Spinal cord (tissue), 10 donors: ENCODE data around the gene SMDT1. TPM values are rescaled to one million over a fixed set of nuclear protein-coding genes. Genes with fewer than 3 reads are reported as not detected.
"Not testable (repeated sequence)": the region's sequence is repeated elsewhere in the genome, so short reads cannot be mapped to it uniquely, and the experiment has no call there.

Source experiments
- DNase-seq, 6 donors: peaks; one replicate each; pipeline versions ENCODE4 v3.0.0 to v3.0.0-alpha.2; 2013 to 2015; ENCODE audit warnings: low spot score in 6 of 6, low read depth in 4 of 6
- H3K27ac ChIP-seq: one replicate; pipeline ENCODE4 v1.5.1; 2013; ENCODE audit warnings: low read depth, low read length, control low read depth
- H3K27me3 ChIP-seq: one replicate; pipeline ENCODE4 v1.6.1; 2013; ENCODE audit warnings: low read length; ENCODE audit not compliant: control insufficient read depth, insufficient read depth
- H3K36me3 ChIP-seq: one replicate; pipeline ENCODE4 v1.6.1; 2013; ENCODE audit warnings: low read length; ENCODE audit not compliant: control insufficient read depth, insufficient read depth
- H3K4me1 ChIP-seq: one replicate; pipeline ENCODE4 v1.6.1; 2013; ENCODE audit warnings: low read length; ENCODE audit not compliant: control insufficient read depth, insufficient read depth
- H3K4me3 ChIP-seq: one replicate; pipeline ENCODE4 v1.5.1; 2013; ENCODE audit warnings: low read depth, low read length, control low read depth
- H3K9me3 ChIP-seq: one replicate; pipeline ENCODE4 v1.6.1; 2013; ENCODE audit warnings: low read length; ENCODE audit not compliant: control insufficient read depth, insufficient read depth
- WGBS: methylation state at CpG from one replicate; pipeline ENCODE4 v1.1.5; 2013; ENCODE audit warnings: missing lambda C conversion rate; ENCODE audit not compliant: insufficient coverage; 5-methylcytosine and 5-hydroxymethylcytosine counted together
- polyA plus RNA-seq, 2 donors: library from polyadenylated mRNA; unstranded; fragments of 120-200 nt; gene quantifications; one replicate each; pipeline ENCODE4 v1.2.1, GENCODE V29; 2013; ENCODE audit not compliant: insufficient read length in 2 of 2
- small RNA-seq: library from RNA; depleted of rRNA; stranded (forward); fragments of <200 nt; gene quantifications from one replicate; pipeline ENCODE3, GENCODE V24; 2014; ENCODE audit warnings: low replicate concordance
- total RNA-seq, 2 donors: library from RNA; depleted of rRNA in 1 of 2; stranded (reverse); fragments of 120-200 nt in 1 of 2; fragments of >200 nt in 1 of 2; gene quantifications; one replicate each; pipeline versions ENCODE4 v1.2.3 to v1.2.4, GENCODE V29; 2013 to 2014
- donor health status: healthy.

Gene SMDT1
- total and polyA plus RNA-seq, 4 donors: 22.6 to 132 (median 77.1) TPM

DNA sequence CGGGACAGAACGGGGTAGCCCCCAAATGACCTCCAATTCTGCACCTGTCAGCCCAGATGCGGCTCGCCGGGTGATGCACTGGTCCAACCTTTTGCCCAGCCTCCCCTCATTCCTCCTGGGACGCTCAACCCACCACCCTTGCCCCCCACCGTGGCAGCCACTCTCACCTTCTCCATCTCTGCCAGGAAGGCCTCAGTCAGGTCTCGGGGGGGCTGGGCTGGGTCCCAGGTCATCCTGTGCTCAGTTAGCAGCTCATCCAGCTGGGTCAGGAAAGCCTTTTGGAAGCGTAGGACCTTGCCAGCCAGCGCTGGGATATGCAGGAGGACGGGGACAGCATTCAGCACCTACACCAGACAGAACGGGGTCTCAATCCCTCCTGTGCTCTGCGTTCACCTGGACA lies 48.5 kb downstream of the SMDT1 start:
- H3K4me3 ChIP-seq, H3K27ac ChIP-seq, H3K4me1 ChIP-seq, H3K27me3 ChIP-seq, DNase-seq, H3K9me3 ChIP-seq: not testable (repeated sequence)
- WGBS: 85% methylated on average over 13 of the region's 13 CpGs
- H3K36me3 ChIP-seq: peaks cover 26% of the 10 kb centered on the region

DNA sequence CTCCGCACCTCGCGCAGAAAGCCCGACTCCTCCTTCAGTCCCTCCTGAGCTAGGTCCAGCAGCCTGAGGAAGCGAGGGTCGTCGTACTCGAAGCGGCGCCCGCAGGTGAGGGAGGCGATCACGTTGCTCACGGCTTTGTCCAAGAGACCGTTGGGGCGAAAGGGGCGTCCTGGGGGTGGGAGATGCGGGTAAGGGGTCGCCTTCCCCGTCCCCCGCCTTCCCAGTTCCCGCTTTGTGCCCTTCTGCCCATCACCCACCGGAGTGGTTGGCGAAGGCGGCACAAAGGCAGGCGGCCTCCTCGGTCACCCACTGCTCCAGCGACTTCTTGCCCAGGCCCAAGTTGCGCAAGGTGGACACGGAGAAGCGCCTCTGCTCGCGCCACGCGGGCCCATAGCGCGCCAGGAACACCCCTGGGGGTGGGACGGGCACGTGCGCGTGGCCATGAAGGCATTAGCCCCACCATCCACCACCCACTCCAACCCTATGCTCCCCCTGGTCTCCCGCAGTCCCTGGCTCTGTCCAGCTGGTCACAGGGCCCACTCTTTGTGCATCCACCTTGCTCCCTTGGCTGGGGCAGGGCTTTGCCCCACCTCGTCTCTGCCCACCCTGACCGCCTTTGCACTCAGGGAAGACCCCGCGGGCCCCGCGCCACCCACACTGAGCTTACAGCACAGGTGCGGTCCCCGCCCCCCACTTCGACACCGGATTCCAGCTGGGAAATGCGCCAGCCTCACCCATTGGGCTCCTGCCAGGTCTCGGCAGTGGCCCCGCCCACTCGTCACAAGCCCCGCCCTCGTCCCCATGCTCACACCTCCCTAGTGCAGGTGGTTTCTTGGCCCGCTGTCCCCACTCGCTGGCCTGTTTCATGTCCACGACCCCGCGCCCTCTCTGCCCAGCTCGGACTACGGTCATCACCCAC lies 49.5 kb downstream of the SMDT1 start:
- not testable (repeated sequence) for H3K27me3 ChIP-seq, H3K27ac ChIP-seq, H3K4me3 ChIP-seq, H3K9me3 ChIP-seq, H3K4me1 ChIP-seq
- DNase-seq: peak in 1 of 6 donors; percentile 19
- H3K36me3 ChIP-seq: peaks cover 26% of the 10 kb centered on the region
- 73% methylated on average over 65 of the region's 65 CpGs for WGBS

DNA sequence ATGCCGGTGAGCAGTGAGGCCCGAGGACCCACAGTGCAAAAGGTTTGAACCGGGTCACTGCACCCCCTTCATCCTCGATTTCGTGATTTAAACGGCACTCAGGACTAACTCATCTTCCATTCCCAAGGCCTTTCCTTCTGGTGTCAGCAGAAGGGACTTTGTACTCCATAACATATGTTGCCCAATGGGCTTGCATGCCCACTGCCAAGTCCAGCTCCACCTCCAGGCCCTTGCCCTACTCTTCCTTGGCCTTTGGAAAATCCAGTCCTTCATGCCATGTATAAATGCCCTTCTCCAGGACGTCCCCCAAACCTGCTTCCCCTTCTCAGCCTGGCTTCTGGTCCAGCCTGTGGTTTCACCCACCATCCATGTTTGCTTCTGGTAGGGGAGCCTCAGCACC lies 50.7 kb downstream of the SMDT1 start:
- H3K9me3 ChIP-seq, H3K27ac ChIP-seq, H3K27me3 ChIP-seq, H3K4me1 ChIP-seq, H3K4me3 ChIP-seq, DNase-seq: not testable (repeated sequence)
- WGBS: 20% methylated on average over 1 of the region's 7 CpGs
- H3K36me3 ChIP-seq: peaks cover 26% of the 10 kb centered on the region

DNA sequence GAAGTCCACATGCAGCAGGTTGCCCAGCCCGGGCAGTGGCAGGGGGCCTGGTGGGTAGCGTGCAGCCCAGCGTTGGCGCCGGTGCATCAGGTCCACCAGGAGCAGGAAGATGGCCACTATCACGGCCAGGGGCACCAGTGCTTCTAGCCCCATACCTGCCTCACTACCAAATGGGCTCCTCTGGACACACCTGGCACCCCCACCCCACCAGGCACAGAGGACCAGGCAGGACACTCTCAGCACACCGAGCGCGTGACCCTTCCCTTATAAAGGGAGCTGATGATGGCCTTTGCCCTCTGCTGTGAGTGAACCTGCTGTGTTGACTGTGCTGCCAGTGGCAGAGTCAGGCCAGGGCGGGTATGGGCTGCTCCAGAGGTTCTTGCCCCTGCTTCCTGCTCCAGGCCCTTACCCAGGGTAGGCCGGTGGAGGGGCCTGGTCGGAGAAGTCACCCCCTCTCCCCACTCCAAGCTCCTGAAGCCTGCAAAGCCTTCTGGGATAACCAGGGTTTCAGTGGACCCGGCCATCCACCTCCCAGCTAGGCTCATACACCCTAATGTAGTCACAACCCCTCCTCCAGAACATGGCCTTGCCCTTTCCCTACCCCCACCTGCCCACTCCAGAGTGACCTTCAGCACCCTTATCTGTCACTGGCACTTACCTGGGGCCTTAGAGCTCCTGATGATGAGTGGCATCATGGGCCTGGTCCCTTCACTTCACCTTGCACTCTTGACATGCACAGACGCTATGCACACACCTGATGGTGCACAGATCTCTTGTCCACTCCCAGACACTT lies 51.3 kb downstream of the SMDT1 start, which contains the start of gene CYP2D6:
Gene CYP2D6, minus strand, starts transcription at position 172 of the 793 bp plus-strand sequence. Its CDS starts 19 bp downstream, at position 153.
- H3K27me3 ChIP-seq, DNase-seq, H3K27ac ChIP-seq, H3K4me3 ChIP-seq, H3K9me3 ChIP-seq, H3K4me1 ChIP-seq: not testable (repeated sequence)
- H3K36me3 ChIP-seq: peaks cover 24% of the 10 kb centered on the region
- 88% methylated on average over 12 of the region's 14 CpGs for WGBS

DNA sequence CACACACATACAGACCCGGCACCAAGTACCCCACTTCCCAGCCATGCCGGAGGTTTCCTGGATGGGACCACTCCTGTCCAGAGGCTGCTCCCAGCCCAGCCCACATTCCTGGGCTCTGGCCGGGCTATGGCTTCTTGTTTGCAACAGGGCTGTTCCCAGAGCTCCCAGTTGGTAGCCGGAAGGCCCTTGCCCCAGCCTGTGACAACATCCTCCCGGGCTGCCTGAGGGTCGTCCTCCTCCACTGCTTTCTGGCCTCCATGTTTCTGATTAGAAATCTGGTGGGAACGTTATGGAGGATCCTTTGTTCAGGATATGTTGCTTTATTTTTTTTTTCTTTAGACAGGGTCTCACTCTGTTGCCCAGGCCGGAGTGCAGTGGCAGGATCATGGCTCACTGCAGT lies 52.1 kb downstream of the SMDT1 start:
- H3K4me1 ChIP-seq: peaks cover 4% of the 10 kb centered on the region
- H3K27me3 ChIP-seq: no peaks in the 10 kb centered on the region
- H3K36me3 ChIP-seq: peaks cover 19% of the 10 kb centered on the region
- DNase-seq: no peak
- no peak overlapping the region for H3K27ac ChIP-seq
- 78% methylated on average over 8 of the region's 8 CpGs for WGBS
- no peaks in the 10 kb centered on the region for H3K9me3 ChIP-seq
- no peak overlapping the region for H3K4me3 ChIP-seq

DNA sequence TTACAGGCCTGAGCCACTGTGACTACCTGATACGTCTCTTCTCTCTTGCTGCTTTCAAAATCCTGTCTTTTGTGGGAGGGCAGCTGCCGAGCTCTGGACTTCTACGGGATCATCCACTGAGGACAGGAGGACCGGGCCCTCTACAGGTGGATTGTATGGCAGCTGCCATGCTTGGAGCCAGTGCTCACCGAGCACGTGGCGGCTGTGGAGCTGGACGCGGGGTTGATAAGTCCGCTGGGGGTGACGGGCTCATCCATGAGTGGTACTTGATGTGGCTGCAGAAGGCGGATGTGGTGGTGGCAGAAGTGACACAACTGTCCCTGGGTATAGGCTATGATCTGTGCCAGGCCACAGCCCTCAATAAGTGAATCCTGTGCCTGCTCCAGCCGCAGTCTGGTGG lies 53.0 kb downstream of the SMDT1 start:
- H3K27me3 ChIP-seq: no peaks in the 10 kb centered on the region
- no peak for DNase-seq
- no peaks in the 10 kb centered on the region for H3K9me3 ChIP-seq
- H3K36me3 ChIP-seq: peaks cover 13% of the 10 kb centered on the region
- no peak overlapping the region for H3K4me3 ChIP-seq
- 91% methylated on average over 13 of the region's 13 CpGs for WGBS
- no peak overlapping the region for H3K27ac ChIP-seq
- H3K4me1 ChIP-seq: peaks cover 4% of the 10 kb centered on the region

Small RNA genes within 50 kb of the gene (small RNA-seq; reads per million reads assigned to genes)
- not detected for gene SNORD13P1

Other genes starting within 250 kb of the SMDT1 start
- 10 to 100 TPM; 60.2 to 68.1 TPM for gene SREBF2, start 246.6 kb upstream of the SMDT1 start, total RNA-seq
- gene SREBF2, start 246.6 kb upstream of the SMDT1 start, polyA plus RNA-seq: 100 to 1,000 TPM; 170 to 176 TPM
- under 1 TPM; 0.40 to 0.61 TPM for gene SHISA8, start 164.6 kb upstream of the SMDT1 start, total RNA-seq
- 1 to 10 TPM; 3.0 to 5.2 TPM for gene SHISA8, start 164.6 kb upstream of the SMDT1 start, polyA plus RNA-seq
- 1 to 10 TPM in 1 of 2 donors, under 1 TPM in 1; 0.79 to 1.1 TPM for gene TNFRSF13C, start 152.9 kb upstream of the SMDT1 start, total RNA-seq
- 1 to 10 TPM; 2.3 to 2.9 TPM for gene TNFRSF13C, start 152.9 kb upstream of the SMDT1 start, polyA plus RNA-seq
- 1 to 10 TPM; 5.2 to 9.0 TPM for gene CENPM, start 132.5 kb upstream of the SMDT1 start, total RNA-seq
- gene CENPM, start 132.5 kb upstream of the SMDT1 start, polyA plus RNA-seq: 10 to 100 TPM; 12.2 to 13.0 TPM
- 10 to 100 TPM; 86.9 to 89.2 TPM for gene SEPTIN3, start 110.3 kb upstream of the SMDT1 start, total RNA-seq
- 100 to 1,000 TPM; 398 to 423 TPM for gene SEPTIN3, start 110.3 kb upstream of the SMDT1 start, polyA plus RNA-seq
- gene WBP2NL, start 80.9 kb upstream of the SMDT1 start, total RNA-seq: 1 to 10 TPM; 2.4 to 4.7 TPM
- gene WBP2NL, start 80.9 kb upstream of the SMDT1 start, polyA plus RNA-seq: 1 to 10 TPM; 2.7 to 6.2 TPM
- 10 to 100 TPM; 27.1 to 35.7 TPM for gene NAGA, start 8.9 kb upstream of the SMDT1 start, total RNA-seq
- gene NAGA, start 8.9 kb upstream of the SMDT1 start, polyA plus RNA-seq: 10 to 100 TPM; 18.9 to 19.9 TPM
- 10 to 100 TPM in 1 of 2 donors, 1 to 10 TPM in 1; 6.9 to 18.0 TPM for gene PHETA2, start 5.5 kb upstream of the SMDT1 start, total RNA-seq
- 1 to 10 TPM; 3.4 to 6.5 TPM for gene PHETA2, start 5.5 kb upstream of the SMDT1 start, polyA plus RNA-seq
- 100 to 1,000 TPM in 1 of 2 donors, 10 to 100 TPM in 1; 62.3 to 125 TPM for gene NDUFA6, start 11.1 kb downstream of the SMDT1 start, total RNA-seq
- gene NDUFA6, start 11.1 kb downstream of the SMDT1 start, polyA plus RNA-seq: 100 to 1,000 TPM in 1 of 2 donors, 10 to 100 TPM in 1; 96.1 to 125 TPM
- 1 to 10 TPM in 1 of 2 donors, under 1 TPM in 1; 0.79 to 2.1 TPM for gene CYP2D6, start 51.1 kb downstream of the SMDT1 start, total RNA-seq
- 1 to 10 TPM; 4.6 to 9.9 TPM for gene CYP2D6, start 51.1 kb downstream of the SMDT1 start, polyA plus RNA-seq
- 10 to 100 TPM; 30.3 to 32.0 TPM for gene TCF20, start 191.0 kb downstream of the SMDT1 start, total RNA-seq
- 10 to 100 TPM; 25.3 to 28.8 TPM for gene TCF20, start 191.0 kb downstream of the SMDT1 start, polyA plus RNA-seq